CD4-positive, alpha-beta T cell treated with Interleukin-6 for 4 hours (primary cell): Measurements from ENCODE around the gene OVOL1.
"Not testable (repeated sequence)": the region's sequence is repeated elsewhere in the genome, so short reads cannot be mapped to it uniquely, and the experiment has no call there.

Source experiments
- DNase-seq: peaks from one replicate; pipeline ENCODE4 v3.0.0-alpha.2; 2020; ENCODE audit warnings: mixed read lengths

OVOL1 gene

GRCh38 chr11:65786786-65787636 lies at the start of gene OVOL1:
OVOL1 (plus strand) TSS chr11:65787063; CDS start chr11:65787374, 311 bp downstream.
- peak; percentile 53 for DNase-seq

GRCh38 chr11:65739022-65739421 lies 47.8 kb upstream of the OVOL1 start:
- no peak for DNase-seq

GRCh38 chr11:65741185-65741584 lies 45.7 kb upstream of the OVOL1 start:
- DNase-seq: no peak

GRCh38 chr11:65742353-65742752 lies 44.5 kb upstream of the OVOL1 start:
- no peak for DNase-seq

DNA sequence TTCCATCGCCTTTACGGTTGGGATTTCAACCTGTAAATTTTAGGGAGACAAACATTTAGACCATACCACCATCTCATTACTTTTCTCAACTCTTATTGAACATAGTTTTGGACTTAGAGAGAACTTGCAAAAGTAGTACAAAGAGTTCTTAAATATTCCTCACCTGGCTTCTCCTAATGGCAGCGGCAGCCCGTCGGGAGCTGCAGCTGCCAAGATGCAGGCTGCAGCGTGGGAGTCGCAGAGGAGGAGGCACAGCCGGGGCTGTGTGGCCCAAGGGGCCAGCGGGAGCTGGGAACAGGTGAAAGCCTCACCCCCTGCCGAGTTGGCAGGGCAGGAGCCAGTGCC lies 43.2 kb upstream of the OVOL1 start:
- DNase-seq: no peak

DNA sequence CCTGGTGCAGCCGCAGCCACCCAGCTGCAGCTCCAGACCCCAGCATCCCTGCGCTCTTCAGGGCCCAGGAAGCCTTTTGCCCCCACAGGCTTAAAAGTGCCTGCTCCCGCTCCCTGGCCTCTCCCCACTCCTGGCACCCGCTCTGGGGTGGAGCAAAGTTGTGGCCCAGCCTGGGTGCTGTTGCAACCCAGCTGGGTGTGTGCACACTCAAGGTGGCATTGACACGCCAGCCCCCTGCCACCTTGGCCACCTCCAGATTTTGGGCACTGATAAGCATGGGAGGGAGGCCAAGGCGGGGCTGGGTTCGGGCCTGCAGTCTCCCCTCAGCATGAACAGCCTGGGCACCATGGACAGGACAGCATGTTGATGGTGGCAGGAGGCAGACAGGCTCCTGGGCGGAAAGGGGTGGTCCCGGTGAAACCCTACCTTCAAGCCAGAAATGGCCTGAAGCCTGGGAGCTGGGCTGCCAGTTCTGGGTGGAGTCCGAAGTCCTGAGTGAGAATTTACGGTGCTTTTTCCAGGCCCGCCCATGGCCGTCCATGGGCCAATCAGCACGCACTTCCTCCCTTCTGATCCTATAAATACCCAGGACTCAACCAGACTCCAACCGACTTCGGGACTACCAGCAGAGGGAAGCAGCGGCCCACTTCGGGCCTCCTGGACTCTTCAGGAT lies 42.7 kb upstream of the OVOL1 start:
- DNase-seq: peak; percentile 13

DNA sequence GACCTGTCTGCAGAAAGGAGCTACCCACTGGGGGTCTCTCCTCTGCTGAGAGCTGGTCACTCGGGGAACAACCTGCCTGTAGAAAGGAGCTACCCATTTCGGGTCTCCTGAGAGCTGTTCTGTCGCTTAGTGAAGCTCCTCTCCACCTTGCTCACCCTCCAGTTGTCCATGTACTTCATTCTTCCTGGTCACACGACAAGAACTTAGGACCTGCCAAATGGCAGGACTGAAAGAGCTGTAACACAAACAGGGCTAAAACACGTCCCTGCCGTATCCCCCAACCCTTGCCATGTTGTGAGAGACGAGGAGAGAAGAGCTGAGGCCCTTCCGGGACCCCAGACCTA lies 42.2 kb upstream of the OVOL1 start:
- no peak for DNase-seq

- no peak for DNase-seq
Observed at GRCh38 chr11:65745049-65745448, 41.8 kb upstream of the OVOL1 start.

- not testable (repeated sequence) for DNase-seq
Observed at GRCh38 chr11:65762169-65762568, 24.7 kb upstream of the OVOL1 start.

GRCh38 chr11:65762816-65763215 lies 24.0 kb upstream of the OVOL1 start:
- not testable (repeated sequence) for DNase-seq

DNA sequence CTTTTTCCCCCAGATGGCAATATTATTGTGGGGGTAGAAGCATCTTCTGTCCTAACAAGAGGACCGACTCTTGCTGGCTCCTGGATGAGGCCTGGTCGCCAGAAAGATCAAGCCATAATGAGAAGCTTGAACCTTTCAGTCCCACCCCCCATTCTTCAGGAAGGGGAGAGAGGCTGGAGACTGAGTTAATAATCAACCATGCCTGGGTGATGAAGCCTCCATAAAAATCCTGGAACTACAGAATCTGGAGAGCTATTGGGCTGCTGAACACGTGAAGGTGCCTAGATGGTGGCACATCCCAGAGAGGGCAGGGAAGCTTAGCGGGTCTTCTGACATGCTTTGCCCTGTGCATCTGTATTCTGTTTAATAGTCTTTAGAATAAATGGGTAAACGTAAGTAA lies 22.4 kb upstream of the OVOL1 start:
- no peak for DNase-seq

GRCh38 chr11:65766535-65766934 lies 20.3 kb upstream of the OVOL1 start:
- DNase-seq: no peak

DNA sequence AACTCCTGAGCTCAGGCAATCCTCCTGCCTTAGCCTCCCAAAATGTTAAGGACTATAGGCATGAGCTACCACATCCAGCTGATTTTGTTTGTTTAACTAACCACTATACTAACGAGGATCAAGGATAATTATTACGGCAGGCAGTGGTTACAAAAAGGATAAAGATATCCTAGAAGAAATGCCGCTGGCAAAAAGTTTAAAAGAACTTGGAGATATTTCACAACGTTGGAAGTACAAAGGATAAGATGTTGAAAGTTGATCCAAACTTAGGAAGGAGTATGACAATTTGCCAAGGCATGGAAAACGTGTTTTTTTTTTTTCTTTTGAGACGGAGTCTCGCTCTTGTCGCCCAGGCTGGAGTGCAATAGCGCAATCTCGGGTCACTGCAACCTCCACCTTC lies 19.5 kb upstream of the OVOL1 start:
- no peak for DNase-seq

DNA sequence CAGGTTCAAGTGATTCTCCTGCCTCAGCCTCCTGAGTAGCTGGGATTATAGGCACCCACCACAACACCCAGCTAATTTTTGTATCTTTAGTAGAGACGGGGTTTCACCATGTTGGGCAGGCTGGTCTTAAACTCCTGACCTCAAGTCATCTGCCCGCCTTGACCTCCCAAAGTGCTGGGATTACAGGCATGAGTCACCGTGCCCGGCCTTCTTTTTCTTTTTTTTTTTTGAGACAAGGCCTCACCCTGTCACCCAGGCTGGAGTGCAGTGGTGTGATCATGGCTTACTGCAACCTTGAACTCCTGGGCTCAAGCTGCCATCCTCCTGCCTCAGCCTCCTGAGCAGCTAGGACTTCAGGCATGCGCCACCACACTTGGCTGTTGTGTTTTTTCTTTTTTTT lies 19.1 kb upstream of the OVOL1 start:
- not testable (repeated sequence) for DNase-seq

DNA sequence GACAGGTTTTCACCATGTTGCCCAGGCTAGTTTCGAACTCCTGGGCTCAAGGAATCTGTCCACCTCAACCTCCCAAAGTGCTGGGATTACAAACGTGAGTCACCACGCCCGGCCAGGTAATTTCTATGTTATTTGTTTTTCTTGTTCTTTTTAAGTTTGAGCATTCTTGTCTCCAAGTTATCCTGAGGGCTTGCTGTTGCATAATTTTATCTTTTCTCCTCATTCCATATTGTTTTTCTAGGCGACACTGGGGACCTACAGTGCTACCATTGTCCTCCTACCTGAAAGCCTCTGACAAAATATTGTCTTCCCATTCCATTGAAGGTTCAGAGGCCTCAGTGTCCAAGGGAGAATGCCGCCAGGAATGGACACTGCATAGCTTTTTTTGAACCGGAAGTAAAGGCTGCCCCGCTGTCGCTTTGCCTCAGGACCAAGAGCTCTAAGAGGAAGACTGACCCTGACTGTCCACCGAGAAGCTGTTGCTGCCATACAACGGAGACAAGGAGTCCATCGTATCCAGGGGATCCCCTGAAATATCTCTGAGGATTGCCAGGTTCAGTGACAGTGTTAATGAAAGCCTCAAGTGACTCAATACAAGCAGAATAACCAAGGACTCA lies 15.8 kb upstream of the OVOL1 start:
- no peak for DNase-seq

- DNase-seq: no peak
Observed at GRCh38 chr11:65771589-65772112, 15.2 kb upstream of the OVOL1 start.

- no peak for DNase-seq
Observed at GRCh38 chr11:65773784-65774411, 13.0 kb upstream of the OVOL1 start.

DNA sequence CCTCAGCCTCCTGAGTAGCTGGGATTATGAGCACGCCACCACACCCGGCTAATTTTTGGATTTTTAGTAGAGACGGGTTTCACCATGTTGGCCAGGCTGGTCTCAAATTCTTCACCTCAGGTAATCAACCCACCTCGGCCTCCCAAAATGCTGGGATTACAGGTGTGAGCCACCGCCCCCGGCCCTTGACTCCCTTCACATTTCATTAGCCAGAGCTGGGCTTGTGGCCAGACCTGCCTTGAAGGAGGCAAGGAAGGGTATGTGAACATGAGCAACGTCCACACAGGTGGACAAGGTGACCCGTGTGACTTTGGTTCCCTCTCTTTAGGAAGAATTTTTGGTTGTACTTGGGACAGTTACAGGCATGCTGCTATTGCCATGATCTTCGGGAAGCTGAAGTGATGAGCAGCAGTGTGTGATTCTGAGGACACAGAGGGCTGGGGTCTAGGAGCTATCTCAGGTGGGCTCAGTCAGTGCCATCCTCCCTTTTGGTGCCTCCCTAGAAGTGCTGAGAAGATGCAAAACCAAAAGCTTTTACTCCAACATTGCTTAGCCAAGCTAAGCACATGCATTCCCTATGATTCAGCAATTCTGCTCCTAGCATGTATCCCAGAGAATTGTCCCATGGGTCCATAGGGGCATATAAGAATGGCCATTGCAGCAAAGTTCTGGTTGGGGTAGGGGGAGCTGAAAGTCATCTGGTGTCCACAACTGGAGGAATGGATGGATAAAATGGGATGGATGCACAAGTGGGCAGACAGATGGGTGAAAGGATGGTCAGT lies 12.1 kb upstream of the OVOL1 start:
- DNase-seq: no peak

DNA sequence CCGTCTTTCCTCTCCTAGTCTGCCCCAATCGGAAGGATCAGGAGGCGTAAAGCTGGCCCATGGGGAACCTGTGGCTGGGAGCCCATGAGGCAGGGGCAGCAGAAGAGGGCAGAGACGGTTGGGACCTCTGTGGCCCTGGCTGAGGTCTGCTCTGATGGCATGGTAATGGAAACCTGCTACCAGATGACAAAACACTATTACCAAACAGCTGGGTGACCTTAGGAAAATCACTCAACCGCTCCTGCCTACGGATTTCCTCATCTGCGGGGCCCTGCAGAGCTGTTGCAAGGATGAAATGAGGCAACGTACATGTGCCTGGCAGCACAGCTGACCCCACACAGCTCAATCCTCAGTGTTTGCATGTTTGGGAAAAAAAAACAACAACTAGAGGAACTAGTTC lies 10.7 kb upstream of the OVOL1 start:
- no peak for DNase-seq

GRCh38 chr11:65776710-65777141 lies 10.1 kb upstream of the OVOL1 start:
- DNase-seq: no peak

- DNase-seq: no peak
Observed at GRCh38 chr11:65777241-65777640, 9.6 kb upstream of the OVOL1 start.

- no peak for DNase-seq
Observed at GRCh38 chr11:65777821-65778361, 9.0 kb upstream of the OVOL1 start.
